RWPE2 (cell line): ENCODE measurements around the gene APP.

ENCODE experiments used
- ATAC-seq: fragments of 200-7000 bp; cut with Tn5 transposase; 3 replicates; pipeline ENCODE4 v1.9.1; 2021; ENCODE audit warnings: low read depth
- DNase-seq: peaks from one replicate; pipeline ENCODE4 v3.0.0-alpha.2; 2020; ENCODE audit warnings: low spot score
- H3K27ac ChIP-seq: fragments of 450-650 bp; 2 replicates; pipeline ENCODE4 v1.5.1; 2017; ENCODE audit warnings: mild to moderate bottlenecking; ENCODE audit not compliant: poor library complexity, severe bottlenecking
- H3K27me3 ChIP-seq: fragments of 250-450 bp; sonication (Bioruptor Pico); 2 replicates; pipeline ENCODE4 v1.5.1; 2021; ENCODE audit warnings: mild to moderate bottlenecking, moderate library complexity; ENCODE audit not compliant: insufficient read depth, poor library complexity, severe bottlenecking
- H3K36me3 ChIP-seq: fragments of 250-450 bp; sonication (Bioruptor Pico); 2 replicates; pipeline ENCODE4 v1.5.1; 2020; ENCODE audit warnings: low read depth, mild to moderate bottlenecking, moderate library complexity
- H3K4me1 ChIP-seq: fragments of 250-450 bp; sonication (Bioruptor Pico); 2 replicates; pipeline ENCODE4 v1.5.1; 2021; ENCODE audit warnings: mild to moderate bottlenecking, moderate library complexity; ENCODE audit not compliant: insufficient read depth, poor library complexity, severe bottlenecking
- H3K4me3 ChIP-seq: fragments of 250-450 bp; sonication (Bioruptor Pico); 2 replicates; pipeline ENCODE4 v1.5.1; 2021; ENCODE audit warnings: mild to moderate bottlenecking, moderate library complexity; ENCODE audit not compliant: severe bottlenecking
- H3K9me3 ChIP-seq: fragments of 250-450 bp; sonication (Bioruptor Pico); 2 replicates; pipeline ENCODE4 v1.5.1; 2021; ENCODE audit warnings: mild to moderate bottlenecking, moderate library complexity; ENCODE audit not compliant: severe bottlenecking
- CTCF ChIP-seq: fragments of 450-650 bp; IDR thresholded peaks from one replicate; pipeline ENCODE4 v1.5.1; 2017; ENCODE audit warnings: mild to moderate bottlenecking, moderate library complexity; ENCODE audit not compliant: poor library complexity, severe bottlenecking

Gene APP

GRCh38 chr21:26147535-26147934, 23.0 kb downstream of the APP start:
- H3K27ac ChIP-seq: no peak overlapping the region
- ATAC-seq (no peak), DNase-seq (no peak)
- no peak overlapping the region for H3K4me3 ChIP-seq
- TF ChIP-seq CTCF: no peak
- peaks cover 21% of the 10 kb centered on the region for H3K4me1 ChIP-seq
- H3K9me3 ChIP-seq: no peaks in the 10 kb centered on the region
- H3K36me3 ChIP-seq: peaks cover 42% of the 10 kb centered on the region
- H3K27me3 ChIP-seq: no peaks in the 10 kb centered on the region

GRCh38 chr21:26146681-26147080, 23.9 kb downstream of the APP start:
- TF ChIP-seq CTCF: no peak
- H3K27me3 ChIP-seq: no peaks in the 10 kb centered on the region
- no peak overlapping the region for H3K4me3 ChIP-seq
- H3K4me1 ChIP-seq: peaks cover 21% of the 10 kb centered on the region
- no peak for ATAC-seq
- no peaks in the 10 kb centered on the region for H3K9me3 ChIP-seq
- H3K36me3 ChIP-seq: peaks cover 42% of the 10 kb centered on the region
- DNase-seq: no peak
- no peak overlapping the region for H3K27ac ChIP-seq

- peaks cover 33% of the 10 kb centered on the region for H3K36me3 ChIP-seq
- no peak overlapping the region for H3K27ac ChIP-seq
- no peak for ATAC-seq
Measured at GRCh38 chr21:26144031-26144430, 26.5 kb downstream of the APP start.

GRCh38 chr21:26142363-26142762, 28.2 kb downstream of the APP start:
- ATAC-seq: no peak
- Histone ChIP-seq H3K4me3 (no peak overlapping the region), H3K36me3 (peaks cover 27% of the 10 kb centered on the region), H3K9me3 (no peaks in the 10 kb centered on the region), H3K4me1 (peaks cover 26% of the 10 kb centered on the region), H3K27ac (no peak overlapping the region), H3K27me3 (no peaks in the 10 kb centered on the region)
- TF ChIP-seq CTCF: no peak
- DNase-seq: no peak

More at GRCh38 chr21:26144031-26144430, 26.5 kb downstream of the APP start:
- H3K9me3 ChIP-seq: no peaks in the 10 kb centered on the region
- no peak for TF ChIP-seq CTCF
- H3K4me3 ChIP-seq: no peak overlapping the region
- H3K4me1 ChIP-seq: peaks cover 25% of the 10 kb centered on the region
- no peak for DNase-seq
- H3K27me3 ChIP-seq: no peaks in the 10 kb centered on the region

GRCh38 chr21:26140926-26141325, 29.6 kb downstream of the APP start:
- DNase-seq (no peak), ATAC-seq (no peak)
- Histone ChIP-seq H3K4me1 (peaks cover 26% of the 10 kb centered on the region), H3K9me3 (no peaks in the 10 kb centered on the region), H3K36me3 (peaks cover 17% of the 10 kb centered on the region), H3K27ac (peak overlapping the region; percentile 35), H3K27me3 (no peaks in the 10 kb centered on the region), H3K4me3 (no peak overlapping the region)
- no peak for TF ChIP-seq CTCF
